GM12878 (cell line): Measurements from ENCODE around the gene MRPL1. TPM values are rescaled to one million over a fixed set of nuclear protein-coding genes. Genes with fewer than 3 reads are reported as not detected.

ENCODE experiments used
- ATAC-seq: fragments of 200-7000 bp; cut with Tn5 transposase; 3 replicates; pipeline ENCODE4 v1.9.1; 2020; ENCODE audit warnings: mild to moderate bottlenecking, moderate library complexity
- BruUV-seq: library from RNA; stranded (reverse); fragments of 400-500 nt; replicated peaks from 2 replicates; lab custom pipeline; 2021; lab: Mats Ljungman, UMichigan
- CTCF ChIA-PET: fragments of 300-600 bp; sonication (Branson Sonifier 250); formaldehyde crosslinking; extraction: SDS; loops from one replicate; lab custom pipeline; 2021; ENCODE audit warnings: inconsistent platforms; lab: Yijun Ruan, JAX
- POLR2A ChIA-PET: fragments of 350-600 bp; formaldehyde crosslinking; extraction: SDS; loops from one replicate; lab custom pipeline; 2021; ENCODE audit warnings: inconsistent platforms; lab: Charles Lee
- RAD21 ChIA-PET: fragments of 300-600 bp; sonication (Branson Sonifier 250); formaldehyde crosslinking; loops from one replicate; lab custom pipeline; 2023; ENCODE audit warnings: antibody characterized with exemption; ENCODE audit not compliant: unreplicated experiment; lab: Charles Lee
- SMC1A ChIA-PET: fragments of 300-600 bp; sonication (Branson Sonifier 250); formaldehyde crosslinking; loops from one replicate; lab custom pipeline; 2023; ENCODE audit not compliant: unreplicated experiment, uncharacterized antibody; lab: Charles Lee
- DNase-seq: peaks from one replicate; pipeline ENCODE4 v3.0.0-alpha.2; 2011; ENCODE audit warnings: low read depth, low spot score
- FAIRE-seq: peaks from 3 replicates; lab custom pipeline; 2011; peaks lifted over from hg19 to GRCh38; lab: Jason Lieb, UNC
- H2AFZ ChIP-seq: 2 replicates; pipeline ENCODE4 v1.6.0; 2011; ENCODE audit warnings: low read depth, low read length, control low read depth; ENCODE audit not compliant: control insufficient read depth
- H3K27ac ChIP-seq: 2 replicates; pipeline ENCODE4 v1.5.1; 2011; ENCODE audit warnings: control low read depth; ENCODE audit not compliant: control insufficient read depth, insufficient read depth
- H3K27me3 ChIP-seq, 2 experiments: replicated peaks in 1 of 2; 2 replicates each; pipeline versions ENCODE4 v1.6.0 to v1.6.1; 2011; ENCODE audit warnings: low read length in 1 of 2; ENCODE audit not compliant: control insufficient read depth in 2 of 2, insufficient read depth in 2 of 2
- H3K36me3 ChIP-seq, 2 experiments: 2 replicates each; pipeline ENCODE4 v1.5.1; 2011; ENCODE audit warnings: low read length in 1 of 2; ENCODE audit not compliant: control insufficient read depth in 2 of 2, insufficient read depth in 2 of 2
- H3K4me1 ChIP-seq: 2 replicates; pipeline ENCODE4 v1.6.1; 2011; ENCODE audit warnings: mild to moderate bottlenecking, low read length, moderate library complexity, mixed read lengths; ENCODE audit not compliant: control insufficient read depth, insufficient read depth
- H3K4me2 ChIP-seq: 2 replicates; pipeline ENCODE4 v1.6.0; 2011; ENCODE audit warnings: control low read depth; ENCODE audit not compliant: control insufficient read depth, insufficient read depth
- H3K4me3 ChIP-seq: fragments of 200-600 bp; sonication (generic); 2 replicates; pipeline ENCODE4 v1.5.1; 2016
- H3K79me2 ChIP-seq: 2 replicates; pipeline ENCODE4 v1.6.0; 2011; ENCODE audit warnings: low read length; ENCODE audit not compliant: control insufficient read depth, insufficient read depth
- H3K9ac ChIP-seq: 2 replicates; pipeline ENCODE4 v1.8.0; 2011; ENCODE audit warnings: low read length, control low read depth, mixed read lengths; ENCODE audit not compliant: control insufficient read depth, insufficient read depth
- H3K9me3 ChIP-seq: replicated peaks from 3 replicates; pipeline ENCODE4 v1.5.1; 2011; ENCODE audit warnings: mild to moderate bottlenecking, low read length; ENCODE audit not compliant: control insufficient read depth, insufficient read depth
- H4K20me1 ChIP-seq: 2 replicates; pipeline ENCODE4 v1.6.0; 2011; ENCODE audit not compliant: control insufficient read depth, insufficient read depth
- CBX3 ChIP-seq: fragments of 200-600 bp; sonication (generic); IDR thresholded peaks from 2 replicates; pipeline ENCODE4 v1.6.1; 2016; ENCODE audit warnings: low read depth, borderline replicate concordance
- CTCF ChIP-seq, 3 experiments: IDR thresholded peaks in 2 of 3; conservative IDR thresholded peaks in 1 of 3; 2 replicates each; pipeline ENCODE4 v1.5.1; 2011; ENCODE audit warnings: low read depth in 3 of 3, low read length in 3 of 3, mild to moderate bottlenecking in 3 of 3, control low read depth in 2 of 3, moderate library complexity in 2 of 3, inconsistent platforms in 1 of 3, mixed read lengths in 1 of 3; ENCODE audit not compliant: control insufficient read depth in 2 of 3, insufficient read depth in 1 of 3; ENCODE audit errors: extremely low read depth in 1 of 3
- HDAC6 ChIP-seq: fragments of 200-600 bp; sonication (generic); IDR thresholded peaks from one replicate; pipeline ENCODE4 v1.8.0; 2017; ENCODE audit warnings: antibody characterized with exemption; ENCODE audit not compliant: unreplicated experiment
- HSF1 ChIP-seq: fragments of 150-350 bp; IDR thresholded peaks from 2 replicates; pipeline ENCODE4 v1.6.1; 2014; ENCODE audit warnings: mild to moderate bottlenecking, low read depth, low read length
- IRF4 ChIP-seq: IDR thresholded peaks from 2 replicates; pipeline ENCODE4 v1.6.1; 2011; ENCODE audit warnings: low read depth, low read length
- NRF1 ChIP-seq: conservative IDR thresholded peaks from 2 replicates; pipeline ENCODE4 v1.6.1; 2011; ENCODE audit warnings: mild to moderate bottlenecking, low read depth, low read length, improper control_type of control experiment
- PKNOX1 ChIP-seq: fragments of 450-650 bp; IDR thresholded peaks from 2 replicates; pipeline ENCODE4 v1.6.1; 2016; ENCODE audit warnings: mild to moderate bottlenecking
- PML ChIP-seq: IDR thresholded peaks from 2 replicates; pipeline ENCODE4 v1.6.1; 2012; ENCODE audit warnings: low read length, inconsistent platforms
- RAD21 ChIP-seq: IDR thresholded peaks from 2 replicates; pipeline ENCODE4 v1.6.1; 2011; ENCODE audit warnings: mild to moderate bottlenecking, low read depth, low read length, moderate library complexity; ENCODE audit not compliant: insufficient read depth
- SIN3A ChIP-seq: IDR thresholded peaks from 2 replicates; pipeline ENCODE4 v1.6.1; 2012; ENCODE audit warnings: low read depth, low read length, improper control_type of control experiment
- YBX1 ChIP-seq: fragments of 450-650 bp; IDR thresholded peaks from 2 replicates; pipeline ENCODE4 v1.6.1; 2016; ENCODE audit warnings: antibody characterized with exemption
- ZBTB33 ChIP-seq: fragments of 450-650 bp; IDR thresholded peaks from 2 replicates; pipeline ENCODE4 v1.6.1; 2017; ENCODE audit warnings: mild to moderate bottlenecking
- ZBTB40 ChIP-seq: fragments of 450-650 bp; IDR thresholded peaks from 2 replicates; pipeline ENCODE4 v1.6.1; 2016; ENCODE audit warnings: mild to moderate bottlenecking, moderate library complexity, borderline replicate concordance
- WGBS: methylation state at CpG from one replicate; pipeline ENCODE4 v1.1.6; 2016; ENCODE audit warnings: low lambda C conversion rate; ENCODE audit not compliant: insufficient replicate concordance, insufficient coverage; ENCODE audit errors: missing lambda C conversion rate; 5-methylcytosine and 5-hydroxymethylcytosine counted together
- in situ Hi-C: fragments of 300-500 bp; cut with MboI; formaldehyde crosslinking; loops from 9 replicates; pipeline ENCODE4 v1.14.3; 2018; ENCODE audit warnings: mixed read lengths
- intact Hi-C: fragments of 100-400 bp; cut with micrococcal nuclease; formaldehyde crosslinking; loops from one replicate; pipeline ENCODE4 v1.14.2; 2022; ENCODE audit not compliant: unreplicated experiment
- polyA plus RNA-seq, 11 experiments: library from polyadenylated mRNA; depleted of rRNA in 4 of 11; unstranded in 6 of 11; stranded (reverse) in 5 of 11; fragments of >200 nt; fragmentation: Nextera tagmentation in 4 of 11; fragmentation: Illumina TruSeq in 1 of 11; extraction: Ambion mirVana in 4 of 11; extraction: Trizol in 1 of 11; gene quantifications; 1 replicate in 1 of 11; 2 replicates in 10 of 11; pipeline versions ENCODE4 v1.2.1 to v1.2.3, GENCODE V29; 2011 to 2016; ENCODE audit warnings: inconsistent platforms in 2 of 11, missing spikeins in 2 of 11, low read depth in 1 of 11
- total RNA-seq, 4 experiments: library from RNA; depleted of rRNA in 3 of 4; stranded (reverse); fragments of >200 nt in 3 of 4; fragmentation: Illumina TruSeq in 1 of 4; extraction: Trizol in 1 of 4; gene quantifications; 2 replicates each; pipeline versions ENCODE4 v1.2.1 to v1.2.3, GENCODE V29; 2013 to 2021

Gene MRPL1
- total and polyA plus RNA-seq, 10 of the 15 experiments (the other 5 are each of a cell fraction or from before 2014, with no cell fraction given), result 20.2 to 35.7 (median 28.2) TPM

GRCh38 chr4:77845929-77846328 lies 16.7 kb upstream of the MRPL1 start (continued):
- TF ChIP-seq PKNOX1 (no peak), RAD21 (no peak), CBX3 (no peak), ZBTB33 (no peak)
- TF ChIP-seq, all 136 proteins: peak for 0

GRCh38 chr4:77848508-77848907 lies 14.1 kb upstream of the MRPL1 start:
- Histone ChIP-seq H3K4me1 (peaks cover 3% of the 10 kb centered on the region; the same call in 1 of the 2 replicates), H3K9me3 (no peaks in the 10 kb centered on the region), H3K79me2 (no peaks in the 10 kb centered on the region), H3K36me3 (no peaks in the 10 kb centered on the region), H3K27me3 (no peaks in the 10 kb centered on the region), H3K27ac (no peak overlapping the region), H3K4me3 (no peak overlapping the region), H3K9ac (no peak overlapping the region), H4K20me1 (no peaks in the 10 kb centered on the region), H2AFZ (no peak overlapping the region), H3K4me2 (no peak overlapping the region)
- WGBS, result 69% methylated on average over 6 of the region's 6 CpGs
- CTCF ChIA-PET, result interaction anchor here (0.7 kb wide), 1 partner anchor 8 kb away, joined by 3 read pairs; no protein-coding TSS in a partner anchor
- SMC1A ChIA-PET, result no interaction called here
- DNase-seq, result no peak
- intact Hi-C loops, result no loop called here
- no TSS peak for BruUV-seq
- in situ Hi-C loops, result no loop called here
- RAD21 ChIA-PET, result no interaction called here
- POLR2A ChIA-PET, result no interaction called here
- ATAC-seq, result no peak
- FAIRE-seq, result no peak
- TF ChIP-seq PML (no peak), ZBTB40 (no peak), YBX1 (no peak), HDAC6 (no peak), CTCF (IDR thresholded peaks at IDR 0.05 in 2 of 3, conservative IDR thresholded peaks at IDR 0.05 in 1 of 3; ENCODE audit: control insufficient read depth in 2 of 3, extremely low read depth in 1 of 3, insufficient read depth in 1 of 3, low read depth in 3 of 3, low read length in 3 of 3) (no peak), NRF1 (no peak), IRF4 (no peak), SIN3A (no peak), HSF1 (no peak)
